K562 (cell line): ENCODE results near the gene SLC22A23. TPM values are rescaled to one million over a fixed set of nuclear protein-coding genes. Genes with fewer than 3 reads are reported as not detected.

Experiments used
- CAMTA2 ChIP-seq: fragments of 250-450 bp; sonication (Bioruptor Pico); conservative IDR thresholded peaks from 2 replicates; pipeline ENCODE4 v1.5.1; 2022
- CREB1 ChIP-seq, 2 experiments: sonication (generic) in 1 of 2; formaldehyde crosslinking in 1 of 2; IDR thresholded peaks; 2 replicates each; pipeline versions ENCODE4 v1.6.1 to v1.8.0; 2012 to 2022; ENCODE audit warnings: inconsistent platforms in 1 of 2, mild to moderate bottlenecking in 1 of 2, missing genetic modification reagents in 1 of 2, moderate library complexity in 1 of 2
- DMBX1 ChIP-seq: fragments of 250-450 bp; sonication (Bioruptor Pico); IDR thresholded peaks from 2 replicates; pipeline ENCODE4 v1.8.0; 2022; ENCODE audit warnings: inconsistent platforms, mild to moderate bottlenecking, moderate library complexity, borderline replicate concordance
- ESRRB ChIP-seq: fragments of 250-450 bp; sonication (Bioruptor Pico); IDR thresholded peaks from 2 replicates; pipeline ENCODE4 v1.5.0; 2020; ENCODE audit warnings: mild to moderate bottlenecking, moderate library complexity, borderline replicate concordance
- HEY1 ChIP-seq: fragments of 250-450 bp; sonication (Bioruptor Pico); IDR thresholded peaks from 2 replicates; pipeline ENCODE4 v1.5.0; 2020; ENCODE audit warnings: mild to moderate bottlenecking, moderate library complexity, borderline replicate concordance
- HLTF ChIP-seq: fragments of 450-650 bp; IDR thresholded peaks from 2 replicates; pipeline ENCODE4 v1.6.1; 2016
- IRF2 ChIP-seq: sonication (generic); formaldehyde crosslinking; IDR thresholded peaks from 2 replicates; pipeline ENCODE4 v1.8.1; 2022; ENCODE audit warnings: mild to moderate bottlenecking, missing genetic modification reagents
- JUND ChIP-seq, 2 experiments: IDR thresholded peaks; 2 replicates in 1 of 2; 3 replicates in 1 of 2; pipeline ENCODE4 v1.6.1; 2011; ENCODE audit warnings: borderline replicate concordance in 2 of 2, low read depth in 2 of 2, low read length in 2 of 2, improper control_type of control experiment in 1 of 2, missing biosample characterization in 1 of 2, missing genetic modification characterization in 1 of 2, missing genetic modification reagents in 1 of 2
- KDM1A ChIP-seq, 2 experiments: fragments of 450-650 bp; IDR thresholded peaks; 2 replicates each; pipeline ENCODE4 v1.6.1; 2016; ENCODE audit warnings: mild to moderate bottlenecking in 2 of 2
- KLF16 ChIP-seq: IDR thresholded peaks from 2 replicates; pipeline ENCODE4 v1.6.1; 2016; ENCODE audit warnings: antibody characterized with exemption
- MTA3 ChIP-seq: fragments of 450-650 bp; formaldehyde crosslinking; IDR thresholded peaks from 2 replicates; pipeline ENCODE4 v1.6.1; 2017; ENCODE audit warnings: mild to moderate bottlenecking, borderline replicate concordance
- NCOR1 ChIP-seq: fragments of 450-650 bp; IDR thresholded peaks from 2 replicates; pipeline ENCODE4 v1.6.1; 2016; ENCODE audit warnings: mild to moderate bottlenecking, moderate library complexity
- NR4A1 ChIP-seq, 2 experiments: fragments of 250-450 bp in 1 of 2; fragments of 450-650 bp in 1 of 2; sonication (Bioruptor Pico) in 1 of 2; IDR thresholded peaks; 2 replicates each; pipeline versions ENCODE4 v1.4.0 to v1.6.1; 2016 to 2020; ENCODE audit warnings: mild to moderate bottlenecking in 2 of 2, missing compliant biosample characterization in 1 of 2, missing genetic modification characterization in 1 of 2, moderate library complexity in 1 of 2
- PHF20 ChIP-seq: fragments of 450-650 bp; IDR thresholded peaks from 2 replicates; pipeline ENCODE4 v1.6.1; 2018; ENCODE audit not compliant: partially characterized antibody
- PHF21A ChIP-seq: fragments of 450-650 bp; IDR thresholded peaks from 2 replicates; pipeline ENCODE4 v1.6.1; 2017; ENCODE audit warnings: low read depth, borderline replicate concordance
- POLR3A ChIP-seq: IDR thresholded peaks from 2 replicates; pipeline ENCODE4 v1.6.1; 2011; ENCODE audit warnings: borderline replicate concordance, mild to moderate bottlenecking, moderate library complexity; ENCODE audit not compliant: insufficient read length, insufficient read depth; ENCODE audit errors: extremely low read depth
- RUNX1 ChIP-seq: sonication (generic); IDR thresholded peaks from 2 replicates; pipeline ENCODE4 v1.6.1; 2016; ENCODE audit warnings: antibody characterized with exemption, low read depth
- TAF7 ChIP-seq: fragments of 450-650 bp; IDR thresholded peaks from 2 replicates; pipeline ENCODE4 v1.6.1; 2016; ENCODE audit warnings: missing genetic modification characterization, missing compliant biosample characterization
- TCF7 ChIP-seq: sonication (generic); IDR thresholded peaks from 2 replicates; pipeline ENCODE4 v1.6.1; 2016; ENCODE audit warnings: antibody characterized with exemption, borderline replicate concordance
- TFAM ChIP-seq: fragments of 250-450 bp; sonication (Bioruptor Pico); conservative IDR thresholded peaks from 2 replicates; pipeline ENCODE4 v1.5.0; 2021; ENCODE audit warnings: mild to moderate bottlenecking, moderate library complexity
- ZNF140 ChIP-seq: fragments of 250-450 bp; sonication (Bioruptor Pico); IDR thresholded peaks from 2 replicates; pipeline ENCODE4 v1.8.0; 2021; ENCODE audit warnings: moderate library complexity, mild to moderate bottlenecking, inconsistent platforms
- ZNF253 ChIP-seq: fragments of 250-450 bp; sonication (Bioruptor Pico); conservative IDR thresholded peaks from 2 replicates; pipeline ENCODE4 v1.6.1; 2021; ENCODE audit warnings: mild to moderate bottlenecking
- ZNF324 ChIP-seq: fragments of 250-450 bp; sonication (Bioruptor Pico); IDR thresholded peaks from 2 replicates; pipeline ENCODE4 v1.4.0; 2020; ENCODE audit warnings: mild to moderate bottlenecking
- ZNF444 ChIP-seq: fragments of 250-450 bp; sonication (Bioruptor Pico); IDR thresholded peaks from 2 replicates; pipeline ENCODE4 v1.4.0; 2020; ENCODE audit warnings: mild to moderate bottlenecking, moderate library complexity
- polyA plus RNA-seq, 8 experiments: library from polyadenylated mRNA; depleted of rRNA in 4 of 8; stranded (reverse) in 5 of 8; unstranded in 3 of 8; fragments of >200 nt; fragmentation: Nextera tagmentation in 2 of 8; fragmentation: Illumina TruSeq in 1 of 8; extraction: Ambion mirVana in 2 of 8; extraction: Trizol in 1 of 8; gene quantifications; 2 replicates each; pipeline versions ENCODE4 v1.2.1 to v1.2.3, GENCODE V29; 2011 to 2014; ENCODE audit warnings: inconsistent platforms in 1 of 8, missing spikeins in 1 of 8
- total RNA-seq, 7 experiments: library from RNA; depleted of rRNA in 6 of 7; stranded (reverse); fragments of >200 nt in 6 of 7; fragmentation: Illumina TruSeq in 2 of 7; extraction: Trizol in 2 of 7; gene quantifications; 2 replicates each; pipeline versions ENCODE4 v1.2.1 to v1.2.3, GENCODE V29; 2011 to 2021; ENCODE audit warnings: low replicate concordance in 1 of 7
- TF ChIP-seq, protein P1 (sequence below): IDR thresholded peaks from 2 replicates; pipeline ENCODE4 v1.6.1; 2011; ENCODE audit not compliant: insufficient read length; ENCODE audit errors: extremely low read depth
- TF ChIP-seq, protein P2 (sequence below): fragments of 450-650 bp; IDR thresholded peaks from 2 replicates; pipeline ENCODE4 v1.6.1; 2017; ENCODE audit warnings: antibody characterized with exemption, mild to moderate bottlenecking

The SLC22A23 gene
- total and polyA plus RNA-seq, 9 of the 15 experiments (the other 6 are each of a cell fraction or from before 2014, with no cell fraction given): 0.30 to 8.7 (median 2.5) TPM

DNA sequence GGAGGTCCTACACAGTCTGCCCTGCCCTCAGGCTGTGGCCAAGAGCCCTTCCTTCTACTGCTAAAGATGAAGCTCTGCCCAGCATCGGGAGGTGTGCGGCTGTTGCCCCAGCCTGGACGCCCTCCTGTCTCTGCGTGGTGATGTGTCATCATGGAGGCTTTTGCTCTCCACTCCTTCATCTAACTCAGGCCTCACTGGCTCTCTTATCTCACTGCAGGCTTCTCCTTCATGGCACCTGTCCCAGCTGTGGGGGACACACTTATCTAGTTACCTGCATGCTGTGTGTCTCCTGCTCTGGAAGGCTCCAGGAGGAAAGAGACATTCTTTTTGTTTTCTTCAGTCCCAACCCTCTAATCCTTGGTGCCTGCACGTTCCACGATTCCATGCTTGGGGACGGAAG lies 109.0 kb downstream of the SLC22A23 start (continued):
- TF ChIP-seq, protein P1, sequence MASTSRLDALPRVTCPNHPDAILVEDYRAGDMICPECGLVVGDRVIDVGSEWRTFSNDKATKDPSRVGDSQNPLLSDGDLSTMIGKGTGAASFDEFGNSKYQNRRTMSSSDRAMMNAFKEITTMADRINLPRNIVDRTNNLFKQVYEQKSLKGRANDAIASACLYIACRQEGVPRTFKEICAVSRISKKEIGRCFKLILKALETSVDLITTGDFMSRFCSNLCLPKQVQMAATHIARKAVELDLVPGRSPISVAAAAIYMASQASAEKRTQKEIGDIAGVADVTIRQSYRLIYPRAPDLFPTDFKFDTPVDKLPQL: no peak
- TF ChIP-seq RUNX1: no peak
- TF ChIP-seq ESRRB (CRISPR knock-in tag): no peak
- no peak for TF ChIP-seq CREB1 (IDR thresholded peaks at IDR 0.05)
- TF ChIP-seq CREB1 (CRISPR knock-in tag; IDR thresholded peaks at IDR 0.05): no peak; the same call in 1 of the 2 replicates
- no peak for TF ChIP-seq IRF2 (CRISPR knock-in tag)
- no peak for TF ChIP-seq ZNF253
- no peak for TF ChIP-seq ZNF444 (CRISPR knock-in tag)
- 0 out of 2 replicates have a peak, but pooled peaks have one; percentile 22 for TF ChIP-seq CAMTA2 (CRISPR knock-in tag)
- no peak for TF ChIP-seq HEY1
- TF ChIP-seq PHF20: no peak
- TF ChIP-seq MTA3: 0 out of 2 replicates have a peak, but pooled peaks have one; percentile 21
- no peak for TF ChIP-seq NR4A1 (CRISPR knock-in tag; IDR thresholded peaks at IDR 0.05)
- TF ChIP-seq NR4A1 (tag; IDR thresholded peaks at IDR 0.05): no peak
- TF ChIP-seq KLF16: no peak
- peak; percentile 66; the same call in 1 of the 2 replicates for TF ChIP-seq DMBX1
- peak; percentile 69; the same call in 1 of the 2 replicates for TF ChIP-seq JUND (IDR thresholded peaks at IDR 0.05; ENCODE audit: borderline replicate concordance, low read depth, low read length)
- no peak for TF ChIP-seq JUND (tag; IDR thresholded peaks at IDR 0.05; ENCODE audit: borderline replicate concordance, low read depth, low read length)
- TF ChIP-seq ZNF324 (CRISPR knock-in tag): no peak
- TF ChIP-seq KDM1A (IDR thresholded peaks at IDR 0.05): peak in 1 of 2 experiments; percentile 26; a peak in 1 of 4 replicates
- TF ChIP-seq ZNF140 (CRISPR knock-in tag): no peak
- TF ChIP-seq PHF21A: no peak
- no peak for TF ChIP-seq TFAM (CRISPR knock-in tag)
- TF ChIP-seq, protein P2, sequence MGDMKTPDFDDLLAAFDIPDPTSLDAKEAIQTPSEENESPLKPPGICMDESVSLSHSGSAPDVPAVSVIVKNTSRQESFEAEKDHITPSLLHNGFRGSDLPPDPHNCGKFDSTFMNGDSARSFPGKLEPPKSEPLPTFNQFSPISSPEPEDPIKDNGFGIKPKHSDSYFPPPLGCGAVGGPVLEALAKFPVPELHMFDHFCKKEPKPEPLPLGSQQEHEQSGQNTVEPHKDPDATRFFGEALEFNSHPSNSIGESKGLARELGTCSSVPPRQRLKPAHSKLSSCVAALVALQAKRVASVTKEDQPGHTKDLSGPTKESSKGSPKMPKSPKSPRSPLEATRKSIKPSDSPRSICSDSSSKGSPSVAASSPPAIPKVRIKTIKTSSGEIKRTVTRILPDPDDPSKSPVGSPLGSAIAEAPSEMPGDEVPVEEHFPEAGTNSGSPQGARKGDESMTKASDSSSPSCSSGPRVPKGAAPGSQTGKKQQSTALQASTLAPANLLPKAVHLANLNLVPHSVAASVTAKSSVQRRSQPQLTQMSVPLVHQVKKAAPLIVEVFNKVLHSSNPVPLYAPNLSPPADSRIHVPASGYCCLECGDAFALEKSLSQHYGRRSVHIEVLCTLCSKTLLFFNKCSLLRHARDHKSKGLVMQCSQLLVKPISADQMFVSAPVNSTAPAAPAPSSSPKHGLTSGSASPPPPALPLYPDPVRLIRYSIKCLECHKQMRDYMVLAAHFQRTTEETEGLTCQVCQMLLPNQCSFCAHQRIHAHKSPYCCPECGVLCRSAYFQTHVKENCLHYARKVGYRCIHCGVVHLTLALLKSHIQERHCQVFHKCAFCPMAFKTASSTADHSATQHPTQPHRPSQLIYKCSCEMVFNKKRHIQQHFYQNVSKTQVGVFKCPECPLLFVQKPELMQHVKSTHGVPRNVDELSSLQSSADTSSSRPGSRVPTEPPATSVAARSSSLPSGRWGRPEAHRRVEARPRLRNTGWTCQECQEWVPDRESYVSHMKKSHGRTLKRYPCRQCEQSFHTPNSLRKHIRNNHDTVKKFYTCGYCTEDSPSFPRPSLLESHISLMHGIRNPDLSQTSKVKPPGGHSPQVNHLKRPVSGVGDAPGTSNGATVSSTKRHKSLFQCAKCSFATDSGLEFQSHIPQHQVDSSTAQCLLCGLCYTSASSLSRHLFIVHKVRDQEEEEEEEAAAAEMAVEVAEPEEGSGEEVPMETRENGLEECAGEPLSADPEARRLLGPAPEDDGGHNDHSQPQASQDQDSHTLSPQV: peak; percentile 64
- TF ChIP-seq TCF7: no peak
- no peak for TF ChIP-seq HLTF
- no peak for TF ChIP-seq TAF7 (tag)
- peak; percentile 54; the same call in 1 of the 2 replicates for TF ChIP-seq NCOR1
- no peak for TF ChIP-seq POLR3A
